ENCODE results near the gene PFDN1. TPM values are rescaled to one million over a fixed set of nuclear protein-coding genes. Genes with fewer than 3 reads are reported as not detected.

PFDN1 gene
- total RNA-seq, 1 experiment from 2014 or later: 91.9 TPM

- Histone ChIP-seq H3K4me1 (ENCODE audit: insufficient read depth, low read length) (peaks cover 27% of the 10 kb centered on the region), H3K27ac (ENCODE audit: low read length) (no peak overlapping the region), H3K9me3 (ENCODE audit: low read length) (no peaks in the 10 kb centered on the region), H3K36me3 (ENCODE audit: low read depth, low read length) (0 out of 2 replicates have a peak, but pooled peaks cover 4% of the 10 kb centered on the region), H2AFZ (ENCODE audit: low read length) (no peak overlapping the region), H4K20me1 (ENCODE audit: low read length) (no peaks in the 10 kb centered on the region; the same call in 1 of the 2 replicates), H3K4me2 (ENCODE audit: low read length) (no peak overlapping the region), H3K79me2 (ENCODE audit: low read length) (no peaks in the 10 kb centered on the region), H3K27me3 (ENCODE audit: low read length) (no peaks in the 10 kb centered on the region), H3K9me2 (replicated peaks; ENCODE audit: low read length) (no peaks in the 10 kb centered on the region), H3K9ac (ENCODE audit: low read length) (no peak overlapping the region), H3K4me3 (ENCODE audit: low read length) (no peak overlapping the region), H3F3A (ENCODE audit: low read length, unreplicated experiment) (no peaks in the 10 kb centered on the region)
- BruUV-seq (replicated peaks): no TSS peak
- CTCF ChIA-PET: interaction anchor here (0.6 to 3.8 kb wide), 9 partner anchors 21 to 165 kb away, joined by 3 to 20 read pairs (median 6); partner anchors contain the start of gene HBEGF
- intact Hi-C loops (cut with micrococcal nuclease): loop anchor here (1.0 to 5.0 kb wide), 2 partner anchors 63 to 111 kb away; partner anchors contain the start of gene CYSTM1
- DNase-seq (peak; percentile 69), ATAC-seq (peak; percentile 52)
- TF ChIP-seq CTCF (conservative IDR thresholded peaks at IDR 0.05; ENCODE audit: low read depth, low read length) (peak; percentile 88), EZH2phosphoT487 (IDR thresholded peaks at IDR 0.05; ENCODE audit: borderline replicate concordance, low read length) (no peak)
- POLR2A ChIA-PET (ENCODE audit: unreplicated experiment): interaction anchor here (0.6 kb wide), 2 partner anchors 120 to 365 kb away, joined by 3 to 6 read pairs; no protein-coding TSS in a partner anchor
Measured at GRCh38 chr5:140239939-140240700, 62.8 kb downstream of the PFDN1 start.

GRCh38 chr5:140239461-140239860 is 63.4 kb downstream of the PFDN1 start:
- Histone ChIP-seq H3F3A (ENCODE audit: low read length, unreplicated experiment) (no peaks in the 10 kb centered on the region), H3K27ac (ENCODE audit: low read length) (no peak overlapping the region), H2AFZ (ENCODE audit: low read length) (no peak overlapping the region), H3K36me3 (ENCODE audit: low read depth, low read length) (0 out of 2 replicates have a peak, but pooled peaks cover 4% of the 10 kb centered on the region), H3K9me2 (replicated peaks; ENCODE audit: low read length) (no peaks in the 10 kb centered on the region), H3K27me3 (ENCODE audit: low read length) (no peaks in the 10 kb centered on the region), H3K4me3 (ENCODE audit: low read length) (no peak overlapping the region), H3K4me2 (ENCODE audit: low read length) (no peak overlapping the region), H3K9ac (ENCODE audit: low read length) (no peak overlapping the region), H3K4me1 (ENCODE audit: insufficient read depth, low read length) (peaks cover 21% of the 10 kb centered on the region), H3K9me3 (ENCODE audit: low read length) (no peaks in the 10 kb centered on the region), H4K20me1 (ENCODE audit: low read length) (no peaks in the 10 kb centered on the region; the same call in 1 of the 2 replicates), H3K79me2 (ENCODE audit: low read length) (no peaks in the 10 kb centered on the region)
- POLR2A ChIA-PET (ENCODE audit: unreplicated experiment): interaction anchor here (0.6 kb wide), 1 partner anchor 366 kb away, joined by 6 read pairs; no protein-coding TSS in a partner anchor
- no TSS peak for BruUV-seq (replicated peaks)
- DNase-seq: no peak
- CTCF ChIA-PET: interaction anchor here (0.6 to 3.8 kb wide), 7 partner anchors 22 to 164 kb away, joined by 3 to 20 read pairs (median 7); partner anchors contain the start of gene HBEGF
- TF ChIP-seq EZH2 (IDR thresholded peaks at IDR 0.05; ENCODE audit: low read length, unreplicated experiment) (no peak), EZH2phosphoT487 (IDR thresholded peaks at IDR 0.05; ENCODE audit: borderline replicate concordance, low read length) (no peak), CTCF (conservative IDR thresholded peaks at IDR 0.05; ENCODE audit: low read depth, low read length) (no peak)
- intact Hi-C loops (cut with micrococcal nuclease): no loop called here
- no peak for ATAC-seq
